Esophagus (tissue), 2 donors: ENCODE results near the gene IL36B. TPM values are rescaled to one million over a fixed set of nuclear protein-coding genes. Genes with fewer than 3 reads are reported as not detected.
A peak's percentile ranks its signal among the peaks of the same experiment; 100 is the strongest.
"Not testable (repeated sequence)": the region's sequence is repeated elsewhere in the genome, so short reads cannot be mapped to it uniquely, and the experiment has no call there.

Experiments
- H3K27ac ChIP-seq, 2 donors: one replicate each; pipeline ENCODE4 v1.5.1; 2013; ENCODE audit warnings: low read depth in 2 of 2, mild to moderate bottlenecking in 2 of 2, inconsistent platforms in 1 of 2, low read length in 1 of 2, moderate library complexity in 1 of 2
- H3K27me3 ChIP-seq, 2 donors: one replicate each; pipeline ENCODE4 v1.6.1; 2013; ENCODE audit warnings: low read length in 2 of 2, control low read depth in 1 of 2, mild to moderate bottlenecking in 1 of 2; ENCODE audit not compliant: insufficient read depth in 2 of 2, control insufficient read depth in 1 of 2
- H3K36me3 ChIP-seq, 2 donors: one replicate each; pipeline ENCODE4 v1.6.1; 2013; ENCODE audit warnings: low read length in 1 of 2; ENCODE audit not compliant: control insufficient read depth in 2 of 2, insufficient read depth in 2 of 2
- H3K4me1 ChIP-seq, 2 donors: one replicate each; pipeline ENCODE4 v1.6.1; 2013; ENCODE audit warnings: low read length in 1 of 2; ENCODE audit not compliant: control insufficient read depth in 2 of 2, insufficient read depth in 2 of 2
- H3K4me3 ChIP-seq, 2 donors: one replicate each; pipeline ENCODE4 v1.5.1; 2013; ENCODE audit warnings: low read length in 2 of 2, mild to moderate bottlenecking in 2 of 2, low read depth in 1 of 2, moderate library complexity in 1 of 2
- H3K9me3 ChIP-seq, 2 donors: one replicate each; pipeline ENCODE4 v1.6.1; 2013; ENCODE audit warnings: mild to moderate bottlenecking in 2 of 2, low read depth in 1 of 2, low read length in 1 of 2, moderate library complexity in 1 of 2; ENCODE audit not compliant: control insufficient read depth in 2 of 2, insufficient read depth in 1 of 2
- WGBS, 2 donors: extraction: QIAGEN DNeasy Blood & Tissue Kit; methylation state at CpG; one replicate each; pipeline ENCODE4 v1.1.7; 2013; 5-methylcytosine and 5-hydroxymethylcytosine counted together
- polyA plus RNA-seq, 2 donors: library from polyadenylated mRNA; stranded (reverse); fragments of 200-250 nt; gene quantifications; one replicate each; pipeline ENCODE4 v1.2.3, GENCODE V29; 2013
- donor health status: healthy with polysubstance abuse.
- donor health status: Bipolar disorder and iron deficiency.

The IL36B gene
- 1 to 10 TPM; 1.5 to 8.8 TPM for polyA plus RNA-seq

GRCh38 chr2:113052396-113052917 is at the start of gene IL36B:
Gene IL36B (minus strand): TSS chr2:113052867.
- H3K4me1 ChIP-seq: no peaks in the 10 kb centered on the region
- H3K27me3 ChIP-seq: no peaks in the 10 kb centered on the region
- no peak within 1 kb of the TSS for H3K4me3 ChIP-seq
- peaks cover 9 to 11% of the 10 kb centered on the region in 2 donors for H3K9me3 ChIP-seq
- H3K27ac ChIP-seq: peak within 1 kb of the TSS; percentile 47 to 68
- 71 to 75% methylated on average over 6 of the region's 6 CpGs for WGBS, 2 donors
- H3K36me3 ChIP-seq: no peaks in the 10 kb centered on the region

GRCh38 chr2:113102133-113102532 is 49.5 kb upstream of the IL36B start:
- H3K36me3 ChIP-seq: no peaks in the 10 kb centered on the region
- peaks cover 0 to 3% of the 10 kb centered on the region in 2 donors for H3K4me1 ChIP-seq
- H3K27me3 ChIP-seq: no peaks in the 10 kb centered on the region
- no peak overlapping the region for H3K4me3 ChIP-seq
- 79 to 92% methylated on average over 2 of the region's 2 CpGs for WGBS, 2 donors
- H3K9me3 ChIP-seq: peaks cover 0 to 3% of the 10 kb centered on the region in 2 donors
- H3K27ac ChIP-seq: peak overlapping the region; percentile 7 to 65

DNA sequence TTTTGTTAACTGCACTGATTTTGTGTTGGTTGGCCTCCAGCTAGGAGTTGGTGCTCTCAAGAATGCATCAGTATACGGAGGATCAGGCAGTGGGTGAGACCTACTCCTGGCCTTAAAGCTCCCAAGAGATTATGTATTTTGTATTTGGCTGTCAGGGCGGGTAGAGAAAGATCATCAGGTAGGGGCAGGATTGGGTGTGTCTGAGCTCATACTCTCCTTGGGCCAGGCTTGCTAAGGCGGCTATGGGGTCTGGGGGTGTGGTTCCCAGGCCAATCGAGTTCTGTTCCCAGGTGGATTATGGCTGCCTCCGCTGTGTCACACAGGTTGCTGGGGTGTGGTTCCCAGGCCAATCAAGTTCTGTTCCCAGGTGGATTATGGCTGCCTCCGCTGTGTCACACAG is 45.9 kb upstream of the IL36B start:
- peaks cover 0 to 3% of the 10 kb centered on the region in 2 donors for H3K4me1 ChIP-seq
- peaks cover 0 to 3% of the 10 kb centered on the region in 2 donors for H3K9me3 ChIP-seq
- H3K36me3 ChIP-seq: no peaks in the 10 kb centered on the region
- no peaks in the 10 kb centered on the region for H3K27me3 ChIP-seq
- no peak overlapping the region for H3K4me3 ChIP-seq
- WGBS, 2 donors: 68 to 78% methylated on average over 6 of the region's 6 CpGs
- peak overlapping the region; percentile 91 to 95 for H3K27ac ChIP-seq

DNA sequence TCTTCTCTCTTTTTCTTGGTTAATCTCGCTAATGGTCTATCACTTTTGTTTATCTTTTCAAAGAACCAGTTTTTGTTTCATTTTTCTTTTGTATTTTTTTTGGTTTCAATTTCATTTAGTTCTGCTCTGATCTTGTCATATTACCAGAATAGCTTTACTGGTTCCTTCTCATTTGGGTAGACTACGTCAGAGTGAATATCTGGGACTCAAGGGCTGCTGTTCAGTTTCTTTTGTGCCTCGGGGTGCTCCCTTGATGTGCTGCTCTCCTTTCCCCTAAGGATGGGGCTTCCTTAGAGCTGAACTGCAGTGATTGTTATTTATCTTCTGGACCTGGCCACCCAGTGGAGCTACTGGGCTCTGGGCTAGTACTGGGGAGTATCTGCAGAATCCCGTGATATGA is 45.4 kb upstream of the IL36B start:
- Histone ChIP-seq H3K4me1 (peaks cover 0 to 3% of the 10 kb centered on the region in 2 donors), H3K27ac (peak overlapping the region; percentile 91 to 95), H3K27me3 (no peaks in the 10 kb centered on the region), H3K9me3 (peaks cover 0 to 3% of the 10 kb centered on the region in 2 donors), H3K4me3 (no peak overlapping the region), H3K36me3 (no peaks in the 10 kb centered on the region)
- 78 to 79% methylated on average over 4 of the region's 4 CpGs for WGBS, 2 donors

DNA sequence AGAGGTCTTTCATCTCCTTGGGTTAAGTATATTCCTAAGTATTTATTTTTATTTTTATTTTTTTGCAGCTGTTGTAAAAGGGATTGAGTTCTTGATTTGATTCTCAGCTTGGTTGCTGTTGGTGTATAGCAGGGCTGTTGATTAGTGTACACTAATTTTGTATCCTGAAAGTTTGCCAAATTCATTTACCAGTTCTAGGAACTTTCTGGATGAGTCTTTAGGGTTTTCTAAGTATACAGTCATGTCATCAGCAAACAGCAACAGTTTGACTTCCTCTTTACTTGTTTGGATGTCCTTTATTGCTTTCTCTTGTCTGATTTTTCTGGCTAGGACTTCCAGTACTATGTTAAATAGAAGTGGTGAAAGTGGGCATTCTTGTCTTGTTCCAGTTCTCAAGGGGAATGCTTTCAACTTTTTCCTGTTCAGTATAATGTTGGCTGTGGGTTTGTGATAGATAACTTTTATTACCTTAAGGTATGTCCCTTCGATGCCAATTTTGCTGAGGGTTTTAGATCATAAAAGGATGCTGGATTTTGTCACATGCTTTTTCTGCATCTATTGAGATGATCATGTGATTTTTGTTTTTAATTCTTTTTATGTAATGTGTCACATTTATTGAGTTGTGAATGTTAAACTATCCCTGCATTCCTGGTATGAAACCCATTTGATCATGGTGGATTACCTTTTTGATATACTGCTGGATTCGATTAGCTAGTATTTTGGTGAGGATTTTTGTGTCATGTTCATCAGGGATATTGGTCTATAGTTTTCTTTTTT is 44.4 kb upstream of the IL36B start:
- H3K9me3 ChIP-seq, H3K36me3 ChIP-seq, H3K27me3 ChIP-seq, H3K4me1 ChIP-seq, H3K4me3 ChIP-seq, H3K27ac ChIP-seq: not testable (repeated sequence)
- WGBS, 2 donors: 59 to 90% methylated on average over 2 of the region's 2 CpGs

DNA sequence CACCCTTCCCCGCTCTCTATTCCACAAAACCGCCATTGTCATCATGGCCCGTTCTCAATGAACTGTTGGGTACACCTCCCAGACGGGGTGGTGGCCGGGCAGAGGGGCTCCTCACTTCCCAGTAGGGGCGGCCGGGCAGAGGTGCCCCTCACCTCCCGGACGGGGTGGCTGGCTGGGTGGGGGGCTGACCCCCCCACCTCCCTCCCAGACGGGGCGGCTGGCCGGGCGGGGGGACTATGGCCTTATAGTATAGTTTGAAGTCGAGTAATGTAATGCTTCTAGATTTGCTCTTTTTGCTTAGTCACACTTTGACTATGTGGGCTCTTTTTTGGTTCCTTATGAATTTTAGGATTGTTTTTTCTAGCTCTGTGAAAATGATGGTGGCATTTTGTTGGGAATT is 43.6 kb upstream of the IL36B start:
- H3K36me3 ChIP-seq, H3K4me3 ChIP-seq, H3K9me3 ChIP-seq, H3K4me1 ChIP-seq, H3K27ac ChIP-seq, H3K27me3 ChIP-seq: not testable (repeated sequence)
- WGBS, 2 donors: 90 to 95% methylated on average over 14 of the region's 14 CpGs

DNA sequence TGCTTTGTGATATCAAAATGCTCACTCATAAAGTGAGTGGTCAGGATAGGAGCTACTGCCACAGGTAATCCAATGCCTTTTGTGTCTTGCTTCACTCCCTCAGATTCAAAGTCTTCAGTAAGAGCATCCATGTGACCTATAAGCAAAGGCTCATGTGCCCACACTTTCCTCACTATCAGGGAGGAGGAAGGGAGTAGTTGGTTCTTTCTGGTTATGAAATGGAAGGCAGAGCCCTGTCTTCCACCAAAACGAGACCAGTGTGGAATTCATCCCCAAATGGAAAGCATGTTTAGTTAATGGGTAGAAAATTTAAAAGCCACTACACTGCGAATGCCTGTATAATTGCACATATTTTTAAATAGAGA is 40.9 kb upstream of the IL36B start:
- H3K4me1 ChIP-seq: peaks cover 0 to 3% of the 10 kb centered on the region in 2 donors
- H3K36me3 ChIP-seq: no peaks in the 10 kb centered on the region
- H3K27me3 ChIP-seq: no peaks in the 10 kb centered on the region
- H3K4me3 ChIP-seq: no peak overlapping the region
- H3K9me3 ChIP-seq: no peaks in the 10 kb centered on the region
- no peak overlapping the region for H3K27ac ChIP-seq
- WGBS, 2 donors: 52 to 58% methylated on average over 2 of the region's 2 CpGs

DNA sequence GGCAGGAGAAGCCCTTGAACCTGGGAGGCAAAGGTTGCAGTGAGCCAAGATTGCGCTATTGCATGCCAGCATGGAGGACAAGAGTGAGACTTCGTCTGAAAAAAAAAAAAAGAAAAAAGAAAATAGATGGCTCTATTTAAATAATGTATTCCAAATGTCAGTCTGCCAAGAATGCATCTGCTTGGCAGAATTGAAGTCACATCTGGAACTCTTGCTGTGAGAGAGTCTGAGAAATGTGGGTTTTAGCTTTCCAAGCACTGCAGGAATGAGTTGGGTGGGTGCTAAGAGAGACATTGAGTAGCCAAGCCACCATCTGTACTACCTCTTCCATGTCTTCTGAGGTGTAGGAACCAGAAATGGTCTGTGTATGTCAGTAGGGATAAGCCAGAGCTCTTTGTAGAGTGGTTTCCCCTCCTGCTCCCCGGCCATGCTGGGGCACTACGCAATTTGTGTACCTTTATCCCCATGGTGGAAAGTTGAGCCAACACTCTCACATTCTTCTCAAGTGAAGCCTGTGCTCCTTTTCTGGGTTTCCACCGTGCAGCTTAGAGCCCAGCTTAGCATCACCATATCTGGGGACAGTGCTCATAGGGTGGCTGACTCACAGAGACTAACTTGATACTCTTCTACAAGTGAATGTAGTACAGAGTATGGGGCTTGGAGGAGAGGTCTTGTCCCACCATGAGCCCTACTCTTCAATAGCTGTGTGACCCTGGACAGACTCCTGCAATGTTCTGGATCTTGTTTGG is 40.4 kb upstream of the IL36B start:
- no peak overlapping the region for H3K27ac ChIP-seq
- H3K27me3 ChIP-seq: no peaks in the 10 kb centered on the region
- no peaks in the 10 kb centered on the region for H3K36me3 ChIP-seq
- H3K4me1 ChIP-seq: peaks cover 0 to under 1% of the 10 kb centered on the region in 2 donors
- 76 to 78% methylated on average over 5 of the region's 5 CpGs for WGBS, 2 donors
- H3K4me3 ChIP-seq: no peak overlapping the region
- no peaks in the 10 kb centered on the region for H3K9me3 ChIP-seq

DNA sequence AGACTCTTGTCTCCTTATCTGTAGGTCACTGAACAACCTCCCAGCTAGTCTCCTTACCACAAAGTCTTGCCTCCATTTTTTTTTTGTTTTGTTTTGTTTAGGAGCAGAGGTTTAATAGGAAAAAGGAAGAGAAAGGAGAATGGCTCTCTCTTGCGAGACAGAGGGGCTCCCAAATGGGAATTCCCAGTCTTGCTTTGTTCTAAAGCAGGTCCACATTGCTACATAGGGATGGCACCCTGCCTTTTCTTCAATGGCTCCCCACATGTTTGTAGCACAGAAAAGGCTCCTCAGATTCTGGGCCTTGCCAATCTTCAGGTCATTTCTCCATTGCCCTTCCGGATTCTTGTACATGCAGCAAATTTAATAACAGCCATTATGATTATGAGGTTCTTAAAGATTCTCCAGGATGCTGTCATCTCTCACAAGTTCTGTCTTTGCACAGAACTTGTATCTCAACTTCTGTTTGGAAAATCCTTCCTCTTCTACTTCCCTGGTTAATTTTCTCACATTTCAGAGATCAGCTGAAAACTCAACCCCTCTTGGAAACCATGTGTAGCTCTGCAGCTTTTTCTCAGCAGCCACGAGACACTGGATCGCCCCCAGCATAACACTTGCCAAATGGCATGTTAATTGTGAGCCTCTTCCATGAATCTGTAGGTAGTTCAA is 38.7 kb upstream of the IL36B start:
- H3K27ac ChIP-seq: no peak overlapping the region
- no peak overlapping the region for H3K4me3 ChIP-seq
- WGBS, 2 donors: 73 to 81% methylated on average over 4 of the region's 4 CpGs

More for the DNA sequence above, 38.7 kb upstream of the IL36B start:
- Histone ChIP-seq H3K36me3 (no peaks in the 10 kb centered on the region), H3K9me3 (no peaks in the 10 kb centered on the region), H3K27me3 (no peaks in the 10 kb centered on the region), H3K4me1 (no peaks in the 10 kb centered on the region)
